ENCODE measurements around the gene SLC35D1.
A peak's percentile ranks its signal among the peaks of the same experiment; 100 is the strongest.

The SLC35D1 gene

DNA sequence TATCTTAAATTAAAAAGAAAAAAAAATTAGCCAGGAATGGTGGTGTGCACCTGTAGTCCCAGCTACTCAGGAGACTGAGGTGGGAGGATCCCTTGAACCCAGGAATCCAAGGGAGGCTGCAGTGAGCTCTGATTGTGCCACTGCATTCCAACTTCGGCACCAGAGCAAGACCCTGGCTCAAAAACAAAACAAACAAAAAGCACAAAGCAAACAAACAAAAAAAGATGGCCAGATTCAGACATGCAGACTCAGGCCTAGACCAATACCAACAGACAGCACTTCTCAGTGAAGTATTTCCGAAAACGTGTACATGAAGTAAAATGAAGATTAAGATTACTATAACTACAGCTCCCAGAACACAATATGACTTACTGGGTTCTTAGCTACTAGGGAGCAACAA, 10.6 kb downstream of the SLC35D1 start:
- DNase-seq, result no peak

DNA sequence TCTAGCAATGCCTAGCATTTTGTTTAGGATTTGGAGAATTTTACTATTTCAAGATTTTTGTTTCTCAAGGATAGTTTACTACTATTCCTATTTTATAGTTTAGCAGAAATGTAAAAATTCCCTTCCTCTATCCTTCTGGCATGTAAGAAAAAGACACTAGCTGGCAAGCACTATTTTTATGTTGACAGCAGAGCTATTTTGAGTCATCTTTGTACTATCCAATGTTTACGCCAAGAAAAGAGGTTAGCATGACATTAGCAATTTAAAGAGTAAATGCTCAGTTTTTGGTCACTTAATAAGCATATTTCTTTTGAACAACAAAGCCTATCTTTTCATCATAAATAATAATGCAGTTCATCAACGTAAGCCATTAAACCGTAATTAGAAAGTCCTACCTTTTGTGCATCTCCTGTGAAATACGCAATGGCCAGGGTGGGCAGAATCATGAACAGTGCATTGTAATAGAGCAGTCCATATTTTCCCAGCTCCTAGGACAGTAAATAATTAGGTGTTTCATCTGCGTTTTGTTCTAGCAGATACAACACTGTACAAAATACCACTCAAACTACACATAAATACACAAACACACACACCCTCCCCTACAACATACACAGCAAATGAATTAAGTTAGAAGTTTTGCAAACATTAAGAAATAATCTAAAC, 12.0 kb downstream of the SLC35D1 start:
- DNase-seq, result no peak

- DNase-seq, result no peak
Observed at GRCh38 chr1:67040405-67040804, 13.5 kb downstream of the SLC35D1 start.

DNA sequence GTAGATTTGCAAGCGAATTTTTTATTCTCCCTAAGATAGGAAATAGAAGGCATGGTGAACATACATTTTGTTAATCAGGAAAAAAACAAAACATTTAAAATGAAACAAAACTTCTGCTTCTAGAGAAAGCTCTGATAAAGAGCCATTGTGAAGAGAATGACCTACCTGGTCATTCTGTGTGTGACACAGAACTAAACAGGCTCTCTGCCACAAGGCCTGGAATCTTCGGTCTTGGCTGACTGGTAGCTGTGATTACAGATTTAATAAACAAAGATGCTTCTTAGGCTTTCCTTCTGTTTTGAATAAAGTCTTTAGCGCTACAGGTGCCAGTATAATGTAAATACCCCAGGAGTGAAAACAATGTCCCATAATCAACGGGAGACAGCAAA, 22.1 kb downstream of the SLC35D1 start:
- DNase-seq, result no peak

DNA sequence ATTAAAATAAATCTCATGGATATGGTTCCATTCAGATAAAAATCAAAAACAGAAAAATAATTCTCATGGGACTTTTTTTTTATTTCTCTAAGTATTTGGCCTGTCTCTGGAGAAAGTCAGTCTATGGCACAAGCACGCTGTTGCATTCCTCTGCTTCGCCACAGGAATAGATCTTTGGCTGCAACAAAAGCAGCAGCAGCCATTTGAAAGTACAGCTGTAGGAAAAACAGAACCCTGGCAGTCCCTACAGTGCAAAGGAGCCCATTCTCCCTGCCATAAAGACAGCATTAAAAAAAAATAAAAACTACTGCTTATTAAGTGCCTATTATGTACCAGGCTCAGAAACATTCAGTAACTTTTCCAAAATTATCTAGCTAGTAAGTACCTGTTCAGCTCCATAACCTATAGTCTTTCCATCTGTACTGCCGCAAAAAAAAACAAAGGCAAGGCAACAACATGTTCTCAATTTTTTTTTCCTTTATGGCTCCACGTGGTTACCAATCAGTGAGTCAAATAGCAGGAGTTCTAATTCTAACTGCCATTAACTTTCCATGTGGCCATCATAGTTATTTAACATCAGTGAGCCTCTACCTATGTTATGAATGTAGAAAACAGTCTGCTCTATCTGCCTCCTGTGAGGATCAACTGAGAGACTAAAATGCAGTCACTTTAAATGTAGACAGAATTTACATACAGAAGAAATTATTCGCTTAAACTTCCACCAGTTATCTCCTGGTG, 22.7 kb downstream of the SLC35D1 start:
- DNase-seq, result no peak

DNA sequence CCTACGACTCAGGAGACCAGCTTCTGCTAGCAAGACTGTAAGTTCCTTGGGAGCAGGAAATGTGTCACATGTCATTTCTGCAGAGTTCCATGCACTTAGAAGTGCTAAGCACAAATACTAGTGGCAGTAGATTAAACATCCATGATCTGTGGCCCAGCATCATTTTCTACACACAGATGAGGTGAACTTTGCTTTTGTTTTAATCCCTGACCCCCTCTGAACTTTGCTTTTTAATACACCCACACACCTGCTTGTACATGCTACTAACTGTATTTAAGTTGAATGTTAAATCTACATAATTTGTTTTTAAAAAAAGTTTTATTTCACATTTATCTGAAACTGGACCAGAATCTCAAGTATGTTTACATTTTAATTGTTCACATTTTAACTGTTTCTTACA, 24.5 kb downstream of the SLC35D1 start:
- no peak for DNase-seq

DNA sequence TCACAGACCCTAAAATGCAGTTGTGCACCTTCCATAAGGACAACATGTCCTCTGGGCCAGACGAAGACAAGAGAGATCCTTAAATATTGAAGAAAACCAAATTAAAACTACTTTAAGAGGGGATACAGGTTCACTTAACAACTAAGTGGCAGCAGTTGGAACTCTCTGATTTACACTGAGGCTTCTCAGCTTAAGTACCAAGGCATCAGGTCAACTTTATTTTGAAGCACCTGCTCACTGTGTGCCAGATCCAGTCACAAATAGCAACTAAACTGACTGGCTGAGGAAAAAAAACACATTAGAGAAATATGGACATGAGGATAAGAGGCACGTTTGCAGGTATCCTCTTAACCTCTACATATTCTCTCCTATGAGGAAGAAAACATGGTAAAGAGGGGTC, 33.2 kb downstream of the SLC35D1 start:
- DNase-seq, result no peak

- DNase-seq, result no peak
Observed at GRCh38 chr1:67020304-67020703, 33.6 kb downstream of the SLC35D1 start.

- DNase-seq, result no peak
Observed at GRCh38 chr1:67019600-67020136, 34.3 kb downstream of the SLC35D1 start.

DNA sequence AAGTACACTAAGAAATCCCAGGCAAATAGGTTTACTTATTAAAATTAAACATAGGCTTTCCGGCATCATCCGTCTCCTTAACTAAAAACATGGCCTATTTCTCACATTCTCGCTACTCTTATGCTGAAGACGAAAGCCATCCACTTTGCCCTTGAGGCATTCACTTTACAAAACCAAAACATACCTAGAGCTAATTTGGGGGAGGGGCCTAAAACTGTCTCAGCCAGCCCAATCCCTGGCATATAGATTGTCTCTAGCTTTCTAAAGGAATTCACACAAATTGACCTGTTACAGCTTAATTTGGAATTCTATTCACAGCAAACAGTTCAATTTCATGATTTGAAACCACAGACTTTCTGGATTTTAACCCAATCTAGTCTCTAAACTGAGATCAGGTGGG, 34.8 kb downstream of the SLC35D1 start:
- no peak for DNase-seq

DNA sequence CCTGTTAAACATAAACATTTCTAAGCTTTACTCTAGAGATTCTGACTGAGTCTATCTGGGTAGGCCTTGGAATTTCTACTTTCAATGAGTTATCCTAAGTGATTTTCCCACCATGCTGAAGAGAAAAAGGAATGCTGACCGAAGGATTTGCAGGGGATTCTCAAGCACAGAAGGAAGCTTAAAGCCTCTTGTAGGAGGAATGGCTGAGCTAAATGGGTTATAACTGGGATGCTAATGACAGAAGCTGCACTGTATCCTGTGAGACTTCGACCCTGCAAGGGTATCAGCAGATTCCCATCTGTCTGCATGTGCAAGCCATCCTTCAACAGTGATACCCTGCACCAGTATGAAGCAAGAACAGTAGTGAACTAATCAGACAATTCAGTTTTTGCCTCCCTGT, 35.4 kb downstream of the SLC35D1 start:
- DNase-seq, result no peak

GRCh38 chr1:67013573-67013972, 40.4 kb downstream of the SLC35D1 start:
- DNase-seq, result no peak

DNA sequence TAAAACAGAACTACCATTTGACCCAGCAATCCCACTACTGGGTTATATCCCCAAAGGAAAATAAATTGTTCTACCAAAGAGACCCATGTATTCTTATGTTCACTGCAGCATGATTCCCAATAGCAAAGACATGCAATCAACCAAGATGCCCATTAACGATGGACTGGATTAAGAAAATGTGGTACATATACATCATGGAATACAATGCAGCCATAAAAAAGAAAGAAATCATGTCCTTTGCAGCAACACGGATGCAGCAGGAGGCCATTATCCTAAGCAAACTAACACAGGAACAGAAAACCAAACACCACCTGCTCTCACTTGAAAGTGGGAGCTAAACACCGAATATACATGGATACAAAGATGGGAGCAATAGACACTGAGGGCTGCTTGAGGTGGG, 44.2 kb downstream of the SLC35D1 start:
- DNase-seq, result no peak

DNA sequence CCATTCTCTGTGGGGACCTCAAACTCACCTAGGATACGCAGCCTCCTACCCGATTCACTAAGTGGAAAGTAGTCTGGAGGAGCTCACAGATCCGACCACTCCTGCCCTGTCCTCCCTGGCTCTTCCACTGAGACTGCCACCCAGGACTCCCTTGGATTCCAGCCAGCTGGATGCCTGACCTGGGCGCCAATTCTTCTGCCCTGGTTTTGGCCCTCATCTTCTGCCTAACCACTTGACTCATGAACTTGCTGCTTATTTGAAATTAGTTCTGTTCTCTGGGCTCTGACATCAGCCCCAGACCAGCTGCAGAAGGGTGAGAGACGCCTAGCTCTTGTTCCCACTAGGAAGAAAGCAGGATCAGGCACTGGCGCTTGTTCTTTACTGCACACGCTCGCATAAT, 48.9 kb downstream of the SLC35D1 start:
- DNase-seq, result no peak

DNA sequence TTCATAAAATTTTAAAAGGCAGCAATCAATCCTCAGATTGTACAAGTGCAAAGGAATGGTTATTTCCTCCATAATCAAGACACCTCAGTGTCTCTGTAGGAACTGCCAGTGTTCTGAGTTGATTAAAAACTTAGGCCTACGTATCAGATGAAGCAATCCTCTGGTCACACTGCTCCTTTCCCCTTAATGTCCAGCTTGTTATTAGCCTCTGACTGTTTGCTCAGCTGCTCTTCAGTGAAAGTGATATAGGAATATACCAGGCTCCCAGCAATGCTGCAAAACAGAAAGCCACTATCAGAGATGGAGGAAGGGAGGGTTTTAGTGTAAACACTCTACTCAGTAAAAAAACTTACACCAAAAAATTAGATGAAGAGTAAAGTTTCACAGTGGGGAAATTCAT, 49.8 kb downstream of the SLC35D1 start:
- no peak for DNase-seq

DNA sequence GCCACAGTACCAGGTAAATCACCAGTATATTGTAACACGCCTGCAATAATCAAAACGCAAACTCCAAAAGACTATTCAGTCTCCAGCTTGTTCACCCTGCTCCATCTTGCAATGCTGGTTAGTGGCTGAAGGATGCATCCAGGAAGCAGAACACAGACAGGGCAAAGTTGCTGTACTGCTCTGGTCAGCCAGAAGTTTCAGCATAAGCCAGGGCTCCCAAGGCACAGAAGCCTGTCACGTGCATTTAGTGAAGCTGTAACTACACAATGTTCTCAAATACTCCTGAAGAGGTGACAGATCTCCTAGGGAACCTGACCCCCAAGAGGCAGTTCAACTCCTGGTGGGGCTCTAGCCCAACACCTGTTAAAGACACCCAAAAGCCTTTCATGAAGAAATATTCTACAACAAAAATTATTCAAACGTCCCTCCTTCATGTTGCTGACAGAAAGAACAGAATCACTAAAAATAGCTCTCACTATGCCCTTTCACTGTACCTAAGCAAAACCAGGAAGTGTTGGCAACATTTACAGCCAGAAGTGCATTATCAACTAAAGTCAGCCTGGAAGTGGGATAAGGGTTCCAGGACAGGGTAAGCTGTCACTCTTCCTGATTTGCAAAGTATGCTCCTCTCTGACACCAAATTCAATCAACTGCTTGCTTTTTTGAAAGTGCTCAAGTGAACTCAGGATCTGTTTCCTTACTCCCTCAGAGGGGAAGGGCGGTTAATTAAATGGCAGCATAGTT, 52.1 kb downstream of the SLC35D1 start:
- no peak for DNase-seq

- no peak for DNase-seq
Observed at GRCh38 chr1:66999640-67000400, 54.1 kb downstream of the SLC35D1 start.

DNA sequence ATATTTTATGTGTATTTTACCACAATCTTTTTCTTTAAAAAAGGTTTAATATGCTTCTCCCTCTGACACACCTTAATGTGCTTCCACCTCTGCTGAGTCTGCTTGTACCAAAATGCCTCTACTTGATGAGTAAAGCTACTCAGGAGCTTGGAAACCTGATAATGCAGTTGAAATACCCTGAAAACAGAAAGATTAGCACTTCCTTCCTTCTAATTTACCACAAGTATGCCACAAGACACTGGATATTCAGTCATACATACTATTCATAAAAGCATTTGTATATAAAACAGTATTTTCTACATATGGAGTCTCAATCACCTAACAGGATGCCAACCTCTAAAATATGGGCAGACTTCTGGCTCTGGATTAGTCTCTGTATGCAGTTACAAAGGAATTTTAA, 55.0 kb downstream of the SLC35D1 start:
- no peak for DNase-seq

DNA sequence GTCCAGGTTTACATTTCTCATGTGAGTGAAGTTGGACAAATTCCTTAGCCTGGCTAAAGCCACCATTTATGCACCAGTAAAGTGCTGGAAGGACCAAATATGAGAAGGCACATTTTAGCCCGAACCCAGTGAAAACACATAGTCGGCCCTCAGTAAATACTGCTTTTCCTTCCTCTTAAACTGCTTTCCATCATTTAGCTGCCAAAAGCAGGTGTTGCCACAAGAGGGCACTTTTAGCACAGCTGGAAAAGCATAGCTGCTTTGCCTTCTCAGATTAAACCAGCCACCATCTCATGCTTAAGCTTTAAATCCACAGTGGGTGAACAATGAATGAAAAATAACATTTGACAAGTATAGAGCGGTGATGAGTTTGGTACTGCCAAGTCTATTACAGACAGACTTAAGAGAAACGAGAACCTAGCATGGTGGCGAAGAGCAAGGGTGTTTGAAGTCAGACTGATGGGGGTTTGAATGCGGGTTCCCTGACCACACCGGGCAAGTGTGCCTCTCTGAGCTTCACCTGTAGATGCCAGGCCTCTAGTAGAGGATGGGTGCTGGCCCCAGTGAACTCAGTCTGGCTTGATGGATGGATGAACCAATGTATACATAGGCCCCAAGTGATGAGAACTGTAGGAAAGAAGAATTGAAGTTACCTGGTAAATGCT, 57.8 kb downstream of the SLC35D1 start:
- peak; percentile 53 for DNase-seq

DNA sequence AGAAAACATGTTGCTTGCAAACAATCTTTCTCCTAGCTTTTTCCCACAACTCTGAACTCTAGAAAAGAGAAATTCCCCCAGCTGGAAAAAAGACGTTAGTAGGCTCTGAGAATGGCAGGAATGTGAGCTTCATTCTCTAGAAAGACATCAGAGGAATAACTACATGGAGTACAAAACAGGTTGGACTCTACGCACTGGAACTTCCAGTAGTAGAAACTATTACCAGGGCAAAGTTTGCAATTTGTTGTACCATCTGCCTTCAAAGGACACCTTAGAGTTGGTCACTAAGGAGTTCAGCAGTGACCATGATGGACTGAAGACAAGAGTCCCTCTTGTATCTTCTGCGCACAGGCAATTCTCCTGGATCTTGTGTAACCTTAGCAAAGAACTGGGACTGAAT, 60.9 kb downstream of the SLC35D1 start:
- DNase-seq, result no peak

GRCh38 chr1:66985835-66986234, 68.1 kb downstream of the SLC35D1 start:
- DNase-seq, result no peak

DNA sequence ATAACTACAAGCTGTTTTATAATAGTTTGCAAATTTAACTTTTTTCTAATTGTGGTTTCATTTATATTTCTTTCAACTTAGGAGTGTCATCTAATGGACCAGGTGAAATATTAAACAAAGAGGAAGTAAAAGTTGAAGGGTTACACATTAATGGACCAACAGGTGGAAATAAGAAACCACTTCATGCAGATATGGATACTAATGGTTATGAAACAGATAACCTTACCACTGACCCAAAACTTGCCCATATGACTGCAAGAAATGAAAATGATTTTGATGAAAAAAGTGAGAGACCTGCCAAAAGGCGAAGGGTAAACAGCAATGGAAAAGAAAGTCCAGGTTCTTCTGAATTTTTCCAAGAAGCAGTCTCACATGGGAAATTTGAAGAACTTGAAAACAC, 69.5 kb downstream of the SLC35D1 start:
- DNase-seq, result no peak

Measured in inflammatory macrophage treated with lipopolysaccharide for 4 hours (primary cell).